DMS53 (cell line): ENCODE data around the gene HRH1.
"Not testable (repeated sequence)": the region's sequence is repeated elsewhere in the genome, so short reads cannot be mapped to it uniquely, and the experiment has no call there.

Experiments
- DNase-seq: peaks from one replicate; lab custom pipeline; 2025; lab: John Stamatoyannopoulos, UW

Gene HRH1

DNA sequence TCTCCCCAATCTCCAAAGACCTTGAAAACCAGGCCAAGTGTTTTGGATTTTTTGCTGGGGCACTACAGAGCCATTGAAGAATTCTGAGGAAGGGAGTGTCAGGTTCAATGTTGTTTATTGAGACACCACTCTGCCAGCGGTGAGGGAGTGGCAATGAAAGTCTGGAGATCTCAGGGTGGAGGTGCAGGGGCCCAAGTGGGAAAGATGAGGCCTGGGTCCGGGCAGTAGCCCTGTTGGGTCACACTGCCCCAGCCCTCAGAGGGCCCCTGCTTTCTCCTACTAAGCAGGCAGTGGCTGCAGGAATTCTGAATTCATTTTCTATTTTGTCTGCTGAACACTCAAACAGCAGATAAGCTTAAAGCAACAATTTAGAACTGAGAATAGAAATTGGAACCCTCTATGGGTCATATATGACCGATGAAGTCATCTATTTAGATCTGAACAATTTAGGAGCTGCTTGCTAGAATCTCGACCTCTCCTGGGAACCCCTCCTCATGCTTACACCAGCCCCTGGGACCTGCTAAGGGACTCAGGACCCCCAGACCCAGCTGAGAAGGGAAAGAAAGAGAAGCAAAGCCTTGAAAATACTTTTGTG is 17.9 kb downstream of the HRH1 start:
- DNase-seq: no peak

DNA sequence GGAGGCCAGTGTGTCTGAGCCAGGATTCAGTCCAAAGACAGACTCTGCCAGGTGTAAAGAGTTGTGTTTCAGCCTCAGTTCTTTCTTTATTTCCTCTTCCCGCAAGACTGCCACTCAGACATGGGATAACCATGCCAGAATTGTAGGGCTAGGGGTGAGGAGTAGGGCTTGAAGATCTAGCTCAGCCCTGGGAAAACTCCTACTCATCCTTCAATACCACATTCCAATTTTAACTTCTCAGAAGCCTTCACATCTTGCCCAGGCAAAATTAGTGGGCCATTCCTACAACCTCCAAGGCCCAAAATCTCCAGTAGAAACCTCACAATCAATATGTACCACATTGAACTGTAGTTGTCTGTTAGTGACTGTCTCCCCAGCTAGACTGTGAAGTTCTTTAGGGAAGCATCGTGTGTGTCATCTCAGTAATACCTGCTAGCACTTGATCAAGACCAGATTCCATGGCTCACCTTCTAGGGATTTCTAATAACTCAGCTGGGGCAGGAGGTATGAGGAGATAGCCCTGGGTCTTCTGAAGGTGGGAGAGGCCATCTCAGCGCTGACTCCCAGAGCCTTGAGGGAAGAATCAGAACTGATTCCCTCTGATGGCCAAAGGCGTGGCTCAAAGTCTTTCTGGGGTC is 19.7 kb downstream of the HRH1 start:
- no peak for DNase-seq

DNA sequence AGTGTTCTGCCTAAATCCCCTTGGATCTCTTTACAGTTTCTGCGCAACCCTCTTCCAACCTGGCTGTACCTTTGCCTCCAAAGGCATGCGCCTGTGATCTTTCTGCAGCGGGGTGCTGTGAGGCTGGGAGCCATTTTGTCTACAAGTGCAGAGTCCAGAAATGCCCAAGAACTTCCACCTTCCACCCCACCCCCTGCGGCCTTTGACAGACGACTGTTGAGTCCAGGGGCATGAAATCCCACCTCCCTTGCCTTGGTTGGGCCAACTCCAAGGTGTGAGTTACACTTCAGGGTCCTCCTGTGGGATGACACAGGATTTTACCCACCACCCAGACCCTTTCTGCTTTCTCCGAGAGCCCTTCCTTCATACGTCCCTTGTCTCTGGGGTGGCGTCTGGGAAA is 24.1 kb downstream of the HRH1 start:
- DNase-seq: no peak

DNA sequence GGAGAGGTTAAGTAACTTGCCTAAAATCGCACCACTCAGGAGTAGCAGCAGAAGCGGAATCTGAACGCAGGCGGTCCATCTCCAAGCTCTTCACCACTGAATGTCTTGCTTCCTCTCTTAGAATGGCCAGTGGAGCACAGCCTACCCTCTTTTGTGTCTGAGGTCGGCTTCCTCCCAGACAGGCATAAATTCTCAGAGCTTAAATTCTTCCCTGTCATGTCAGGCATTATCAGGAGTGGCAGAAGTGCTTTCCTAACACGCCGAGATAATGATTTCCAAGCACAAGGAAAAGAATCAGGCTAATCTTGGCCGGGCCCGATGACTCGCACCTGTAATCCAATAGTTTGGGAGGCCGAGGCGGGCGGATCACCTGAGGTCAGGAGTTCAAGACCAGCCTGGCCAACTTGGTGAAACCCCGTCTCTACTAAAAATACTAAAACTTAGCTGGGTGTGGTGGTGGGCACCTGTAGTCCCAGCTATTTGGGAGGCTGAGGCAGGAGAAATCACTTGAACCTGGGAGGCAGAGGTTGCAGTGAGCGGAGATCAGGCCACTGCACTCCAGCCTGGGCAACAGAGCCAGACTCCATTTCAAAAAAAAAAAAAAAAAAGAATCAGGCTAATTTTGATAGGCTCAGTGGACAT is 30.2 kb downstream of the HRH1 start:
- DNase-seq: not testable (repeated sequence)

DNA sequence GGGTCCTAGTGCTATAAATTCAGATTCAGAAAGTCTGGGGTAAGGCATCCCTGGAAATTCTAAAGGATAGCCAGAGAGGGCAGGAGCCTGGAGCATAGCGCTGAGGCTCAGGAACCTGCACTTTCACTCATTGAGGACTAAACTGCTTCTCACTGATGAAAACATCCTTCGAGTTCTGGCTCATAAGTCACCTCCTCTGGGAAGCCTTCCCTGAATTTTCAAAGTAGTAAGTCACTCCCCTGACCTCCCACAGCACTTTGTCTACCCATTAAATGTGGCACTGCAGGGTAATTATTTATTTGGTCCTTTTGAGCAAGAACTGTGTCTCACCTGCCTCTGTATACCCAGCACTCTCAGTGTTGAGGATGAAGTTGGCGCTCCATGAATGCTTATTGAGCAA is 30.9 kb downstream of the HRH1 start:
- no peak for DNase-seq

DNA sequence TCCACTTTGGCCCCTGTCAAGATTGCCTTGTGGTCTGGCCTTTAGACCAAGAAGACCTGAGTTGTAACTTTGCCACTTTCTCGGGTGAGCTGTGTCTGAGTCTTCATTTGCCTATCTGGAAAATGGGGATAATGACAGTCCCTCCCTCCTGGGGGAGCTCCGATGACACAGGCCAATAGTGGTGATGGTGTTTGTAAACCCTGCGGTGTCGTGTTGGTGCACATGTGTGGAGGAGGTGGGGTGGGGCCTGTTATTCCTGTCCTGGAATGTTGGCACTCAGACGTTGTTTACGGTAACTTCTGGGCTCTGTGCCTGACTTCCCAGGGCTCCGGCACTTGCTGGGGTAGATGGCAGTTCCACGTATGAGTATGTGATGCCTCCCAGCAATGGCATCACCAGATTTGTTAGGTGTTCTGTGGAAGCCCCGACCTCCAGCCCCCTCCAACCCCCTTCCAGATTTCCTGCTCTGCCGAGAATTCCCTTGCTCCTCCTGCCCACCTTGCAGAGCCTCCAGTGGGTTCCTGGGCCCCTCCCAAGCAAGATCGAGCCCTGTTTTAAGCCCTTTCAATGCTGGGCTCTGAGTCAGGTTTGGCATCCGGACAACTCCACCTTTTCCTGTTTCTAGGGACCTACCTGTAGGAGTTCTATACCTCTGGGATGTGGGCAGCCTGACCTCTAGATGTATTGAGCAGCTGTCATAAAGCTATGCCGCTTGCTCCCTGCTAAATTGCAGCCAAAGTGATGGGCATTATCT is 31.4 kb downstream of the HRH1 start:
- DNase-seq: no peak

DNA sequence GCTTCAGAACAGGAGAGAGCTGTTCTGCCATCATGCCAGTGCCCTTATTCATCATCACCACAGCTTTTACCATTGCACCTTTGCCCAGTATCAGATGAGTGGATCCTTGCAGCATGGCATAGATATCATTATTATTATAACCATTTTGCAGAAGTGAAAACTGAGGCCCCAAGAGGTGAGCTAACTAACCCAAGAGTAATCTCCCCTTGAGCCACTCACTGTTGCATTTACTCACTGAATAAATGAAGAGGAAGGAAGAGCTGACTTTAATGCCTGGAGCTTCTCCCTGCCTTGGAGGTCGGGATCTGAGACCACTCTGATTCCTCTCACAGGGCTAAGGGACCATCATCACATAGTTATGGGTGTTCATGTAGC is 32.0 kb downstream of the HRH1 start:
- DNase-seq: no peak

DNA sequence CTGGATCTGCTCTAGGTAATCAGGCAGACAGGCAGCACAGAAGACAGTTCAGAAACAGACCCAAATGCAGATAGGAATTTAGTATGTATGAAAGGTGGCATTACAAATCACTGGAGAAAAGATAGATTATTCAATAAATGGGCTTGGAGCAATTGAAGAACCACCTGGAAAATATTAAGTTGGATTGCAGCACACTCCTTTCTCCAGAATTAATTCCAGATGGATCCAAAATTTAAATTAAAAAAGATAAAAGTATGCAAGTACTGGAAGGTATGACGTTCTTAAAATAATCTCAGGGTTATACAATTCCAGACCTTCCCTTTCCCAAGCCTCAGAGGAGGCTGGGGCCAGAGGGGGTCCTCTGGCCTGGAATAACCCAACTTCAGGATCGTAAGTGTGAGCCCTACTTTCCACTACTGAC is 32.5 kb downstream of the HRH1 start:
- no peak for DNase-seq

DNA sequence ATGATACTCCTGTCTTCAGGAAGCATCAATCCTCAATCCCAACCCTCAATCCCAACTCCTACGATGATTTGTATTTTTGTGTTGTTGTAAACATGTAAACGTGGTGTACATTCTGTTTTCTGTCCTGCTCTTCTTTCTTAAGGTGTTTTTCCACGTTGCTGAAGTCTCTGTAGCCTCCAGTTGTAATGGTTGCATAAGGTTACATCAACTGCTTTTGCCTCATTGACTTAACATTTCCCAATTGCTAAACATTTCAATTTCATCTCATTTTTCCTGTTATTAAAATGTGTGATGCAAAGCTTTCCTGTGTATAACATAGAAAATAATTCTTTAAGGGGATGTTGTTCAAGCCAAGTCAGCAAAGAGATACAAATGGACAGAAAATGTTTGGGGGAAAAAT is 33.4 kb downstream of the HRH1 start:
- DNase-seq: no peak

DNA sequence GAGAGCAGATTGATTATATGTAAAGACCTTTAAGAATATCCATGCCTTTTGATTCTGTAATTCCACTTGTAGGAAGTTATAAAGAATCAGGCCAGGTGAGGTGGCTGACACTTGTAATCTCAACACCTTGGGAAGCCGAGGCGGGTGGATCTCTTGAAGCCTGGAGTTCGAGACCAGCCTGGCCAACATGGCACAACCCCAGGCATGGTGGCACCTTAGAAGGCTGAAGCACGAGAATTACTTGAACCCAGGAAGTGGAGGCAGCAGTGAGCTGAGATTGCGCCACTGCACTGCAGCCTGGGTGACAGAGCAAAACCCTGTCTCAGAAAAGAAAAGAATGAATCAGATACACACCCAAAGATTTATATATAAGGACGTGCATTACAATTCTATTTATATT is 33.9 kb downstream of the HRH1 start:
- DNase-seq: no peak

DNA sequence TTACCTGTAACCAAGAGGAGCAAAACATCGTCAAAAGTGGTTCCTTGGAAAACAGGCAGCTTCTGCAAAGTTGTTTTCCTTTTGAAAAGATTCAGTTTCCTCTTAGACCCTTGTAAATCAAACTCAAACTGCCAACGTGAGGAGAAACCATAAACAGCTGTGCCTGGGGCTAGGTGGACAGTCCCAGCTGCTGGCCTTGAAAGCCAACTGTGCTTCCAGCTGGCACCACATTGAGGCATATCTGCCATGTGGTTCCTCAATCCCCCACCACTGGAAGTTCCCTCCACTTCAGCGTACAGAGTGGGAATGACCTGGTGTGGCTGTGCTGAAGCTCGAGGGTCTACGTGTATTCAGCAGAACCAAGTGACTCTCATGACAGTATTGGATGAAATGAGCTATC is 40.9 kb downstream of the HRH1 start:
- no peak for DNase-seq

DNA sequence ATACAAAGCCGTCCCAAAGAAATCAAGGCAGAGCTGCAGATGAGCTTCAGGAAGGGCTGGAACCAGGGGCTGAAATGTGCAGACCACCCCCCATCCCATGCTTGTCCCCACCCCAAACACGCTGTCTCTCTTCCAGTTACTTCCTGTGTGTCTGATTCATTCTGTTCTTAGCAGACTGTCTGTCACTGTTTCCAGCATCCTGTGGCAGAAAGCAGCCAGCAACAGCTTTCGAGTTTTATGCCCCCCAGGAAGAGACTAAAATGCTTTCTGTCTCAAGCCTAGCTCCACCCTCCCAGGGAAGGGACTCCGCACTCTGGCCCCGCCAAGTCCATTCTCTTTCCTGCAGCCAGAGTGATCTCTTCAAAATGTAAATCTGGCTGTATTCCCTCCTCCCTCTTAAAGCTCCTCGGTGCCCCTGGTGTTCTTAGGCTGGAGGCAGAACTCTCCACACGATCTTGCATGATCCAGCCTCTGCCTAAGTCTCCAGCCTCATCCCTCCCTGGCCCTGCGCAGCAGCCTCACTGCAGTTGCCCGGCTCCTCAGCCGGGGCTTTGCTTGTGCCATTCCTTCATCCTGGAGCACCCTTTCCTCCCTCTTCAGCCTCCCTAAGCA is 41.5 kb downstream of the HRH1 start:
- DNase-seq: no peak

DNA sequence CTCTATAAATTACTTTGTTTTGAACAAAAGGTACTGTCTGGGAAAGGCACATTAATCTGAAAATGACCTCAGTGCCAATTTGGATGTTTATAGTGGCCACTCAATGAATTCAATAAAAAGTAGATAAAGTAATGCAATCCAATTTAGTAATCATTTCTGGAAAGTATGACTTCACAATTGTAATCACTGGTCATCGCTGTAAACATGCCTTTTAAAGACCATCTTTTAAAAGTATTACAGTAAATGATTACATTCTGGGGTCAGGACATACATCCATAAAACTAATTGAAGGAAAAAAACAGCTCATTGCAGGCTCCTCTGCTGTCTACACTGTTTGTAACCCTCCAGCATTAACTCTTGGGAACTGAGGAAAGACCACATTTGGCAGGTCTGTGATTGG is 43.2 kb downstream of the HRH1 start:
- DNase-seq: no peak

DNA sequence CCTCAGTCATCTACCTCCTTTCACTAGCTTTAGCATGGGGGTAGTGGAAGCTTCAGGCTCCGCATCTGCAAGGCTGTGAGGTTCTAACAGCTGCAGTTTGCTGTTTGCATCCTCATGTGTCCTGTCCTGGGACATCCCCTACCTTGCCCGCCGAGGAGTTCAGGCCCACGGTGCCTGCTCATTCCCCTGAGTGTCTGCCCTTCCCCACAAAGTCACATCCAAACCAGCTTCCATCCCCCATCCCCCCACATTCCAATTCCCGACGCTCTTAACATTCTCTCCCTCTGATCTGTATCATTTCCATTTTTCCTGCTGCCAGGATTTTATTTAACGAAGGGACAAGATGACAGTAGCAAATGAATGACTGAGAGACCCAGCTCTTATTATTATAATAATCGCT is 43.8 kb downstream of the HRH1 start:
- no peak for DNase-seq

DNA sequence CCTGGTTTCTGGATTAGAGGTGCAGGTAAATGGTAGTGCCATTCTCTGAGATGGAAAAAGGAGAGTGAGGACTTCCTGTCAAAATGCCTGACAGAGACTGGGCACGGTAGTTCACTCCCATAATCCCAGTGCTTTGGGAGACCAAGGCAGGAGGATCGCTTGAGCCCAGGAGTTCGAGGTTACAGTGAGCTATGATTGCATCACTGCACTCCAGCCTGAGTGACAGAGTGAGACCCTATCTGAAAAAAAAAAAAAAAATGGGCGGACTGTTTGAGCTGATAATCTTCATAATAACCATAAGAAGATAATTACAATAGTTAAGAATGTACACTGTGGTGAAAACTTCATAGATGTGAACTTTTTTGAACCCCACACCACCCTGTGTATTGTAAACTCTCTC is 44.2 kb downstream of the HRH1 start:
- no peak for DNase-seq

DNA sequence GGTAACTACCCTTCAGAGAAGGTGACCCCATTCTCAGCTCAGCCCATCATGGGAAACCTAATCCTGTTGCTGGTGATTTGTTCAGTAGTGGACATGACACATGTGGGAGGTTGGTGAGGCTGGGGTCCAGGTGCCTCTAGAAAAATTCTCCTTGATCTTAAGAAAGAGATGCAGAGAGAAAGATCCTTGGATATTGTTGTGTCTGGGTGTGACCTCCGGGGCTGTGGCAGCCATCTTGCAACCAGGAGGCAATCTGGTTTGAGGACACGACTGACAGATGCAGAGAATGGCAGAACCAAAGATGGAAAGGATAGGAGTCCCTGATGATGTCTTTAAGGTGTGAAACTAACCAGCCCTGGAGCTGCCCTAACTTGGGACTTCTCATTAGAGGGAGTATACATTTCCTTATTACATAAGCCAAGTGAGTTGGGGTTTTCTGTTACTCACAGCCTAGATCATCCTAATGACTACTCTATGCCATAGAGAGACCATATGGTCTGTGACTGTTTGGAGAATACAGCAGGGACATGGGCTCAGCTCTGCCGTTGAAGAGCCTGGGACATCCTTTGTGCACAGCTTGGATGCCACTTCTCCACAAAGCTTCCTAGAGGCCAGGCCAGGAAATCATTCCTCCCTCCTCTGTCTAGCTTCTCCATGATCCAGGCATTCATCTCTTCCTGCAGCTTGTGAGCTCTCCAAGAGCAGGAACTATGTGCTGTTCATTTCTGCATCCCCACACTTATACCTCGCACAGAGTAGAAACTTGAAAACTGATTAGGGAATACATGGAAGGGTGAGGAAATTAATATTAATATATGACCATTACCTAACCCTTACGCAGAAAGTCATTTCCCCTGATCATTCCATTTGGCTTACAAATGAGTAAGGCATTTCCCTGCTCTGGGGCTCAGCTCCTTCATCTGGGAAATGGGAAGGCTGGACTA is 45.9 kb downstream of the HRH1 start:
- DNase-seq: no peak

DNA sequence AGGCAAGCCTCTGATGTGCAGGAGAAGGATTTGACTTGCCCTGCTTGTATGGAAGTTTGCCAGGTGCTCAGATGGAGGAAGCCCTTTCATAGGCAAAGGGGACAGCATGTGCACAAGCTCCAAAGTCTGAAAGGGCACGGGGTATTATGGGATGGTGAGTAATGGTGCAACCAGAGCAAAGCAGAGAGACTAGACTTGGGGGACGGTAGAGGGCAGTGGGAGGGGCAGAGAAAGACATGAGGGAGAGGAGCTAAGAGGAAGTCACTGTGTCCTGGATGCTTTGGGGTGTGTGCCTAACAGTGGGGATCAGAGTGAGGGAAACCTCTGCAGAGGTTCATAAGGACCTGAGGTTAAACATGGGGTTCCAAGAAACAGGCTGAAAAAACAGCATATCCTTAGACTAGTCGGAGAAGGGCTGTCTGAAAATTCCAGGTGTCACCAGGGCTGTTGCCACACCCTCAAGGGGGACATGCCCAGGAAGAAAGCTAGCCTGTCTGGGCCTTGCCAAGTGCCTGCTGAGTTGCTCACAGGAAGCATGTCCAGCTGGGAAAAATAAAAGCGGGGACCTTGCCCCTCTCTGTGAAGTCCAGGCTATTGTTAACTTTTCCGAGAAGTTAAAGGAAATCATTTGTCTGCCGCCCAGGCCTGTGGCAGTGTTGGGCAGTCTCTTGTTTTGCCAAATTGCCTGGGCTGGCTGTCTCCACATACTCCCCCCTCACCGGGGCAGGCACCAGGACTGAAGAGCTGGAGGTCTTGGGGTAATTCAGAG is 47.1 kb downstream of the HRH1 start:
- DNase-seq: no peak

DNA sequence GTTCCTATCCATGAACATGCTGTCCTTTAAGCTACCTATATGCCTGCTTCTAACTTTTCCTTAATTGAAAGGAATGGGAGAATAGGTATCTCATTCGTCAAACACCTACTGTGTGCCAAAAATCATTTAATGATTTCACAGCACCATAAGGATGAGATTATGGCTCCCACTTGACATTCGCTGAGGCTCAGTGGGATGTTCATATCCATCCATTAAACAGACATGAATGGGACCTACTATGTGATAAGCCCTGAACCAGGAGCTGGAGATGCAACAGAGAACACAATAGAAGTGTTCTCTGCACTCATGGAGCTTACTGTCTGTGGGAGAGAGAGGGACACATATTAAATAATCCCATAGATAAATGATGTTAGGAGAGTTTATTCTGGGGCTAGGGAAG is 49.7 kb downstream of the HRH1 start:
- no peak for DNase-seq

DNA sequence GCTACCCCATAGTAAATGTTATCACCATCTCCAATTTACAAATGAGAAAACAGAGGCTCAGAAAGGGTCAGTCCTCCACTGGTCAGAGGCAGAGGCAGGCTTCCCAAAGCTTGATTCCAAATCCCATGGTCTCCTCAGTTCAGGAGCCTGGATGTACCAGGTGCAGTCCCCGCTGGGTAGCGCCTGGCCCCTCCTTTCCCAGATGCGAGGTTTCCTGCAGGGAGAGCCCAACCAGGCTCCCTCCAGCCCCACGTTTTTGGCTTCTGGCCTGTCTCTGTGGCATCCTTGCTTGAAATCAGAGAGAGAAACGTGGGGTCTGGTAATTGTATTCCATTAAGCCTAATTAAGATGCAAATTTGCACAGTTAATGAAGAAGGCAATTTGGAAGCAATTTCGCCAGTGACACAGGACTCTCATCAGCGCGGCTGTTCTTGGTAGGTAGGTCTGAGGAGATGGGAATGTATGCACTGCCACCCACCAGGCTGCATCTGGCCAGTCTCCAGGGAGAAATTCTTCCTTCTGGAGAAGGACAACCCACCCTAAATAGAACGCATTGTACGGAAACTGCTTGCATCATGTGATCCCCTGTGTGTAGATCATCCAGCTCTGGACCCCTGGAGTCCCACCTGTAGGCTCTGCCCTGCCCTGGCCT is 50.5 kb downstream of the HRH1 start:
- DNase-seq: no peak

DNA sequence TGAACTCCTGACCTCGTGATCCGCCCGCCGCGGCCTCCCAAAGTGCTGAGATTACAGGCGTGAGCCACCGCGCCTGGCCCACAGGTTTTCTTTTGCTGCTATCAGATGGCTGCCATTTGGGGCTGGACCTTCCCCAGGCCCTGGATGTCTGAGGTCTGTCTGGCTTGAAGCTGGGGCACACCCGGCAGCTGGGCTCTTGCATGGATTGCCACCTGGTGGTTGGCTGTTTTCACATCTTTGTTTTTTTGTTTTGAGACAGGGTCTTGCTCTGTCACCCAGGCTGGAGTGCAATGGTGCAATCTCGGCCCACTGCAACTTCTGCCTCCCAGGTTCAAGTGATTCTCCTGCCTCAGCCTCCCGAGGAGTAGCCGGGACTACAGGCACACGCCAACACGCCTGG is 51.6 kb downstream of the HRH1 start:
- not testable (repeated sequence) for DNase-seq
